T-helper 1 cell treated with Interleukin-12 subunit alpha and Interleukin-12 subunit beta and Interleukin-4 antibody, amounts not matched to agents 30 μg/mL and 1 μg/mL, for 36 hours (primary cell): ENCODE measurements around the gene HIPK3.
"Not testable (repeated sequence)": the region's sequence is repeated elsewhere in the genome, so short reads cannot be mapped to it uniquely, and the experiment has no call there.

ENCODE experiments used
- H3K27ac Mint-ChIP-seq: one replicate; pipeline ENCODE4 v1.8.0; 2021; ENCODE audit warnings: mild to moderate bottlenecking, mixed read lengths
- H3K27me3 Mint-ChIP-seq: one replicate; pipeline ENCODE4 v1.8.0; 2021; ENCODE audit warnings: low read depth, mixed read lengths
- H3K36me3 Mint-ChIP-seq: one replicate; pipeline ENCODE4 v1.8.0; 2021; ENCODE audit warnings: low read depth, mixed read lengths
- H3K4me1 Mint-ChIP-seq: one replicate; pipeline ENCODE4 v1.8.0; 2021; ENCODE audit warnings: low read depth, mixed read lengths
- H3K4me3 Mint-ChIP-seq: one replicate; pipeline ENCODE4 v1.8.0; 2021; ENCODE audit warnings: mild to moderate bottlenecking, moderate library complexity, mixed read lengths
- H3K9me3 Mint-ChIP-seq: one replicate; pipeline ENCODE4 v1.8.0; 2021; ENCODE audit warnings: mixed read lengths

The HIPK3 gene

DNA sequence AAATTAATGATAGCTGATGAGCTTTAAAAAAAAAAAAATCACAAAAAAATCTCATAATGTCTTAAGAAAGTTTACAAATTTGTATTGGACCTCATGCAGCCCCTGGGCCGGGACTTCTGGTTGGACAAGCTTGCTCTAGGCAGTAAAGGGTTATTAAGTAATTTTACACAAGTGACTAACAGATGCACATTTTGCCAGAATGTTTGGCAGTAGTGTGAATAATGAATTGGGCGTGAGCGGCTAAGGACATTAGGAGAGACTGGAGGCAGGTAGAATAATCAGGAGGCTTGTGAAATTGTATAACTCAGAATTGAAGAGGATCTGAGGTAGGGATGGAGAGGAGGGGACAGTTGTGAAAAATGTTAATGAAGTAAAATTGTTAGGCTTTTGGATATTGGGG lies 77.4 kb downstream of the HIPK3 start:
- Mint-ChIP-seq H3K27ac (no peak overlapping the region), H3K9me3 (no peaks in the 10 kb centered on the region), H3K4me3 (no peak overlapping the region), H3K4me1 (peaks cover 3% of the 10 kb centered on the region), H3K27me3 (no peaks in the 10 kb centered on the region), H3K36me3 (peaks cover 6% of the 10 kb centered on the region)

GRCh38 chr11:33339247-33339646 lies 82.1 kb downstream of the HIPK3 start:
- no peak overlapping the region for H3K4me3 Mint-ChIP-seq
- H3K4me1 Mint-ChIP-seq: peaks cover 4% of the 10 kb centered on the region
- H3K9me3 Mint-ChIP-seq: no peaks in the 10 kb centered on the region
- no peaks in the 10 kb centered on the region for H3K27me3 Mint-ChIP-seq
- peaks cover 15% of the 10 kb centered on the region for H3K36me3 Mint-ChIP-seq
- no peak overlapping the region for H3K27ac Mint-ChIP-seq

- Mint-ChIP-seq H3K36me3 (peaks cover 17% of the 10 kb centered on the region), H3K4me3 (no peak overlapping the region), H3K9me3 (no peaks in the 10 kb centered on the region), H3K27me3 (no peaks in the 10 kb centered on the region), H3K27ac (no peak overlapping the region), H3K4me1 (peaks cover 2% of the 10 kb centered on the region)
These were observed 87.4 kb downstream of the HIPK3 start for GRCh38 chr11:33344611-33345010.

DNA sequence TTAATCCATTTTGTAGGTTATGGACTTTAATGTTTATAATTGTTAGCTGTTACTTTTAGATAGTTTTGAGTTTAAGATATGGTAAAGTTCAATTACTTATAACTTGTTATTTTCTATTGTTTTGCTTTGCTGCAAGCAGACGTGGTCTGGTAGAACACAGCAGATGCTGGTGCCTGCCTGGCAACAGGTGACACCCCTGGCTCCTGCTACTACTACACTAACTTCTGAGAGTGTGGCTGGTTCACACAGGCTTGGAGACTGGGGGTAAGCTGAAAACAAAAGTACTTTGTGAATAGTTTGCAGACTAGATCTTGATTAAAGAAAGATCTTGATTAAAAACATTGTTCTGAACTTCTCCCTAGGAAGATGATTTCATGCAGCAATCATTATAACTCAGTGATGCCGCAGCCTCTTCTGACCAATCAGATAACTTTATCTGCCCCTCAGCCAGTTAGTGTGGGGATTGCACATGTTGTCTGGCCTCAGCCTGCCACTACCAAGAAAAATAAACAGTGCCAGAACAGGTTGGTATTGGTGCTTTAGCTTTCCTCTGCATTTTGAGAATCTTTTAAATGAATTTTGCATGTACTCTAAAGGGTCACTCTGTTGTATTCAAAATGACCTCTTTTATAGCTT lies 90.4 kb downstream of the HIPK3 start:
- Mint-ChIP-seq H3K27ac (no peak overlapping the region), H3K27me3 (no peaks in the 10 kb centered on the region), H3K9me3 (no peaks in the 10 kb centered on the region), H3K4me1 (no peaks in the 10 kb centered on the region), H3K36me3 (peaks cover 21% of the 10 kb centered on the region), H3K4me3 (no peak overlapping the region)

DNA sequence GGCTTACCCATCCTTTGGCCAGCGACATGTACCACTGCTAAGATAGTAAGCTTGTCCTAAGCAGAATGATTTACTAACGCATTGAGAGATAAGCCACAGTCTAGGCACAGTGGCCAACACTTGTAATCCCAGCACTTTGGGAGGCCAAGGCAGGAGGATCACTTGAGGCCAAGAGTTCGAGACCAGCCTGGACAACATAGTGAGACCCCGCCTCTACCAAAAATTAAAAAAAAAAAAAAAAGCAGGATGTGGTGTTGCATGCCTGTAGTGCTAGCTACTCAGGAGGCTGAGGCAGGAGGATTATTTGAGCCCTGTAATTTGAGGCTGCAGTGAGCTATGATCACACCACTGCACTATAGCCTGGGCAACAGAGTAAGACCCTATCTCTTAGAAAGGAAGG lies 93.1 kb downstream of the HIPK3 start:
- H3K27me3 Mint-ChIP-seq: no peaks in the 10 kb centered on the region
- no peak overlapping the region for H3K4me3 Mint-ChIP-seq
- H3K27ac Mint-ChIP-seq: no peak overlapping the region
- H3K4me1 Mint-ChIP-seq: no peaks in the 10 kb centered on the region
- no peaks in the 10 kb centered on the region for H3K9me3 Mint-ChIP-seq
- H3K36me3 Mint-ChIP-seq: peaks cover 30% of the 10 kb centered on the region

GRCh38 chr11:33358150-33358831 lies 101.1 kb downstream of the HIPK3 start:
- Mint-ChIP-seq H3K9me3 (no peaks in the 10 kb centered on the region), H3K27me3 (peaks cover 11% of the 10 kb centered on the region), H3K4me3 (no peak overlapping the region), H3K4me1 (peaks cover 3% of the 10 kb centered on the region), H3K27ac (no peak overlapping the region), H3K36me3 (peaks cover 4% of the 10 kb centered on the region)

GRCh38 chr11:33360642-33361041 lies 103.5 kb downstream of the HIPK3 start:
- no peaks in the 10 kb centered on the region for H3K9me3 Mint-ChIP-seq
- H3K36me3 Mint-ChIP-seq: no peaks in the 10 kb centered on the region
- H3K27ac Mint-ChIP-seq: no peak overlapping the region
- H3K27me3 Mint-ChIP-seq: peaks cover 20% of the 10 kb centered on the region
- no peak overlapping the region for H3K4me3 Mint-ChIP-seq
- H3K4me1 Mint-ChIP-seq: peaks cover 3% of the 10 kb centered on the region

DNA sequence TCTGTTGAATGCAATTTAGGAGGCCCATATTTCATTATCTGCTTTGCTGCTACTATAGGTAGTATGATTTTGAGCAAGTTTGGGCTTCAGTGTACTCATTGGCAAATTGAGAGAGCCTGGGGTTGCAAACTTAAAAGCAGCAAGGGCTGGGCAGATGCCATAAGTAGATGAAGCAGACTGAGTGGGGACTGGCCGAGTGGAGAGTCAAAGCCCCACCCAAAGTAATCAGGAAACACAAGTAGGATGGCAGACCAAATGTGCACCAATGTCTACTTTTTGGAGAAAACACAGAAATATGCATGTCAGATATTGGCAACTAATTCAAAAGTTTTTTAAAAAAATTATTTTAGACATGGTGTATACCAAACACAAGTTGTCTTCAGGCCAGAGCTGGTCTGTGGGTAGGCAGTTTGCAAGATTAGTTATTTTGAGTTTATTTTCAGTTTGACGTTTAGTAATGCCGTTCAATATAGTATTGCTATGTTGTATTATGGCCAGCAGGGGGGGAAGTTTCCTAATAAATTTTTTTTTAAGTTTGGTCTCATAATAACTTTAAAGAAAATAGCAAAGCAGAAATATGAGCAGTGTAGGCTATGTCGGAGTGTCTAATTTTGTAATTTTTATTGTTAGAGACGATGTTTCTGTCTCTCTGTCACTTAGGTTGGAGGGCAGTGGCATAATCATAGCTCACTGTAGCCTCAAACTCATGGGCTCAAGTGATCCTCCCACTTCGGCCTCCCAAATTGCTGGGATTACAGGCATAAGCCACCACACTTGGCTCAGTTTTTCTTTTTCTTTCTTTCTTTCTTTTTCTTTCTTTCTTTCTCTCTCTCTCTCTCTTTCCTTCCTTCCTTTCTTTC lies 105.1 kb downstream of the HIPK3 start:
- peaks cover 25% of the 10 kb centered on the region for H3K27me3 Mint-ChIP-seq
- no peak overlapping the region for H3K27ac Mint-ChIP-seq
- no peaks in the 10 kb centered on the region for H3K36me3 Mint-ChIP-seq
- H3K9me3 Mint-ChIP-seq: no peaks in the 10 kb centered on the region
- H3K4me1 Mint-ChIP-seq: peaks cover 3% of the 10 kb centered on the region
- H3K4me3 Mint-ChIP-seq: no peak overlapping the region

- Mint-ChIP-seq H3K4me3 (no peak overlapping the region), H3K27me3 (peaks cover 24% of the 10 kb centered on the region), H3K27ac (no peak overlapping the region), H3K9me3 (no peaks in the 10 kb centered on the region), H3K4me1 (peaks cover 3% of the 10 kb centered on the region), H3K36me3 (no peaks in the 10 kb centered on the region)
These were observed 109.7 kb downstream of the HIPK3 start for GRCh38 chr11:33366918-33367317.

- H3K36me3 Mint-ChIP-seq, H3K4me3 Mint-ChIP-seq, H3K9me3 Mint-ChIP-seq, H3K4me1 Mint-ChIP-seq, H3K27ac Mint-ChIP-seq: not testable (repeated sequence)
- peaks cover 28% of the 10 kb centered on the region for H3K27me3 Mint-ChIP-seq
These were observed 111.3 kb downstream of the HIPK3 start for GRCh38 chr11:33368475-33368874.

- Mint-ChIP-seq H3K4me1 (no peaks in the 10 kb centered on the region), H3K9me3 (no peaks in the 10 kb centered on the region), H3K36me3 (no peaks in the 10 kb centered on the region), H3K27ac (no peak overlapping the region), H3K4me3 (no peak overlapping the region), H3K27me3 (peaks cover 33% of the 10 kb centered on the region)
These were observed 111.8 kb downstream of the HIPK3 start for GRCh38 chr11:33368931-33369330.

DNA sequence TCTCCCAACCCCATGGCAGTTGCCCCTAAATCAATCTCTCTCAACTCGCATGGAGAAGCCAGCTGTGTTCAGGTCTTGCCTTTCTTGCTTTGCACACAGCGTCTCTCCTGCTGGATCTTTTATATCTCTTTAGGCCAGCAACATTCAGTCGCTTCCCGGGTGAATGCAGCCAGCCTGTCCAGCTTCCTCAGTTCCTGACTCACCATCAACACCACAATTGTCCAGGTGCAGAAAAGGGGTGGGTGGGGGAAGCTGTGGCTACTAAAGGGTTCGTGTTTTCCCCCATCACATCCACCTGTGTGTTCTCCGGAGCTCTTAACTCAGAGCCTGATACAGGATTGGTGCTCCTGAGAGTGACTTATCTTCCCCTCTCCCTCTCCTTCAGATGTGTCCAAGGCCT lies 116.5 kb downstream of the HIPK3 start:
- Mint-ChIP-seq H3K9me3 (no peaks in the 10 kb centered on the region), H3K4me3 (no peak overlapping the region), H3K4me1 (no peaks in the 10 kb centered on the region), H3K27me3 (peaks cover 57% of the 10 kb centered on the region), H3K36me3 (no peaks in the 10 kb centered on the region), H3K27ac (no peak overlapping the region)

DNA sequence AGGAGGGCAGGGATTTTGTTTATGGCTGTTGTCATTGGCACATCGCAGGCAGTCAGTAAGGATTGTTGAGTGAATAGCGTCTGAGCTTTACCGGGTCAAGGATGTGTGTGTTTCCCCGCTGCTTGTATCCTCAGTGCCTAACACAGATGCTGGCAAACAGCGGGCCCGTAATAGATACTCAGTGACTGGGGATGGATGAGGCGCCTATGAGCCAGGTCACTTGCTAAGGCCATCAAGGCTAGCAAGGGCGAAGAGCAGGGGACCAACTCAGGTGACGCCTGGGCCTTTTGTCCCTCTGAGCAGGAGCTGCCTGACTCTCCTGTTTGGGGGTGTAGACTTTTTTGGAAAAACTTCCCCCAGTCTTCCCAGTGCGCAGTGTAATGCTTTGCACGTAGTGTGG lies 118.1 kb downstream of the HIPK3 start:
- no peaks in the 10 kb centered on the region for H3K4me1 Mint-ChIP-seq
- H3K27me3 Mint-ChIP-seq: peaks cover 57% of the 10 kb centered on the region
- no peak overlapping the region for H3K27ac Mint-ChIP-seq
- no peak overlapping the region for H3K4me3 Mint-ChIP-seq
- H3K36me3 Mint-ChIP-seq: no peaks in the 10 kb centered on the region
- H3K9me3 Mint-ChIP-seq: no peaks in the 10 kb centered on the region

- H3K9me3 Mint-ChIP-seq: no peaks in the 10 kb centered on the region
- H3K27me3 Mint-ChIP-seq: peaks cover 57% of the 10 kb centered on the region
- H3K36me3 Mint-ChIP-seq: no peaks in the 10 kb centered on the region
- H3K27ac Mint-ChIP-seq: no peak within 1 kb of the TSS
- H3K4me1 Mint-ChIP-seq: no peaks in the 10 kb centered on the region
- no peak within 1 kb of the TSS for H3K4me3 Mint-ChIP-seq
These were observed 118.6 kb downstream of the HIPK3 start, which contains the start of gene KIAA1549L for GRCh38 chr11:33375688-33376311. TSS of gene KIAA1549L (plus strand) at chr11:33376108.
